Measurements from ENCODE around the gene DRC1.

Gene DRC1

DNA sequence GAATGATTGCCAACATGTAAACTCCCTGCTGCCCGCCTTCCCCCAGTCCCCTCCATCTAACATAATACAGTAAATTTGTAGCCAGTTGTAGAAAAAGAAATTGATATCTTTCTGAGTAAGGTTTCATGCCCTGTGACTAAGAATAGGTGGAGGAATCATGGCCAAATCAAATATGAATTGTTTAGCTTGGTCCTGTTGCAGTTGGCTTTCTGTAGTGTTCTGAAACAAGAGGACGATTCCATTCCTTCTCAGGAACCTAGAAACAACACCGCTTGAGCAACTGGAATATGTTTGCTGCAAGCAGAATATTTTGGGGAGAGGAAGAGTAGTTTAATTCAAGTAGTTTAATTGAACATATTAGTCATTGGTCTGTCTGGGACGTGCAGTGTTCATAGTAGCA, 7.0 kb upstream of the DRC1 start:
- ChIA-PET POLR2A (no interaction called here), CTCF (interaction anchor here (0.9 to 1.9 kb wide), 2 partner anchors 11 to 66 kb away, joined by 3 to 4 read pairs; no protein-coding TSS in a partner anchor)
- H3K4me3 ChIP-seq (ENCODE audit: low read depth, low read length), result no peak overlapping the region
- no peak for DNase-seq (ENCODE audit: low read depth, low spot score)
- TF ChIP-seq CTCF (IDR thresholded peaks at IDR 0.05; ENCODE audit: insufficient read depth, low read length, missing control alignments), result no peak

GRCh38 chr2:26395394-26395793, 6.3 kb upstream of the DRC1 start:
- H3K4me3 ChIP-seq (ENCODE audit: low read depth, low read length), result no peak overlapping the region
- DNase-seq (ENCODE audit: low read depth, low spot score), result no peak
- ChIA-PET POLR2A (no interaction called here), CTCF (interaction anchor here (0.9 to 1.9 kb wide), 2 partner anchors 11 to 66 kb away, joined by 3 to 4 read pairs; no protein-coding TSS in a partner anchor)
- no peak for TF ChIP-seq CTCF (IDR thresholded peaks at IDR 0.05; ENCODE audit: insufficient read depth, low read length, missing control alignments)

DNA sequence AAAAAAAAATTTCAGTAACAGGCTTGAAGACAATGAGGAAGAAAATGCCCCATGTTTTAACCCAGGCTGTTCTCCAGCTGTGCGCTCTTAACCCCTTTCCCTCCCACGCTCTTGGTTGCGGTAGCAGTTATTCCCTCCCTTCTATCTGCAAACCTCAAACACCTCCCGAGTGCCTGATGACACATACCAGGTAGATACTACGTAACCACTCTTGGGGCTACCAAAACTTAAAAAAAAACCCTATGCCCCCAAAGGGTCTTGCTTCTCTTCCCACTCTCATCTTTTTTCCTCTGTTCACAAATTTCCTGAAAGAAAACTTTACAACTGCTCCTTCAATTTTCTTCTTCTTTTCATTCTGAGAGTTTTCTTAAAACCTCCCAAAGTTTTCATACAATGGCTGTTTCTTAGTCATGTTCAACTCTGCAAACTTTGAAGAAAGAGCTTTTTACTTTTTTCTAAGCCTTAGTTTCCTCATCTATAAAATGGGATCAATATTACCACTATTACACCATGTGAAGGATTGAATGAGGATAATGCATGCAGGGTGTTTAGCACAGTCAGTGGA, 4.9 kb upstream of the DRC1 start:
- POLR2A ChIA-PET, result no interaction called here
- no peak for TF ChIP-seq CTCF (IDR thresholded peaks at IDR 0.05; ENCODE audit: insufficient read depth, low read length, missing control alignments)
- no peak for DNase-seq (ENCODE audit: low read depth, low spot score)
- CTCF ChIA-PET, result no interaction called here
- H3K4me3 ChIP-seq (ENCODE audit: low read depth, low read length), result no peak overlapping the region

- no peak for DNase-seq (ENCODE audit: low read depth, low spot score)
- POLR2A ChIA-PET, result no interaction called here
- TF ChIP-seq CTCF (IDR thresholded peaks at IDR 0.05; ENCODE audit: insufficient read depth, low read length, missing control alignments), result no peak
- CTCF ChIA-PET, result interaction anchor here (1.4 kb wide), 1 partner anchor 70 kb away, joined by 3 read pairs; no protein-coding TSS in a partner anchor
- H3K4me3 ChIP-seq (ENCODE audit: low read depth, low read length), result no peak overlapping the region
Measured at GRCh38 chr2:26399771-26400376, 1.8 kb upstream of the DRC1 start.

GRCh38 chr2:26400723-26401122, 997 bp upstream of the DRC1 start:
- POLR2A ChIA-PET, result no interaction called here
- no peak for TF ChIP-seq CTCF (IDR thresholded peaks at IDR 0.05; ENCODE audit: insufficient read depth, low read length, missing control alignments)
- CTCF ChIA-PET, result no interaction called here
- H3K4me3 ChIP-seq (ENCODE audit: low read depth, low read length), result no peak overlapping the region
- no peak for DNase-seq (ENCODE audit: low read depth, low spot score)

- ChIA-PET CTCF (no interaction called here), POLR2A (no interaction called here)
- no peak overlapping the region for H3K4me3 ChIP-seq (ENCODE audit: low read depth, low read length)
- no peak for TF ChIP-seq CTCF (IDR thresholded peaks at IDR 0.05; ENCODE audit: insufficient read depth, low read length, missing control alignments)
- DNase-seq (ENCODE audit: low read depth, low spot score), result no peak
Measured at GRCh38 chr2:26407526-26407925, 5.8 kb downstream of the DRC1 start.

All from AG04449 (cell line).